ENCODE measurements around the gene LRRC18.

- TF ChIP-seq CTCF (IDR thresholded peaks at IDR 0.05) (no peak), POLR2A (IDR thresholded peaks at IDR 0.05) (no peak)
These were observed 4.1 kb downstream of the LRRC18 start for GRCh38 chr10:48935577-48935976.

All from gastroesophageal sphincter (tissue), 3 donors.